ENCODE measurements around the gene ARPC1A. TPM values are rescaled to one million over a fixed set of nuclear protein-coding genes. Genes with fewer than 3 reads are reported as not detected.
A peak's percentile ranks its signal among the peaks of the same experiment; 100 is the strongest.

Gene ARPC1A
- total and polyA plus RNA-seq, 2 of the 8 experiments (the other 6 are each of a cell fraction or from before 2014, with no cell fraction given): 123 to 155 TPM

DNA sequence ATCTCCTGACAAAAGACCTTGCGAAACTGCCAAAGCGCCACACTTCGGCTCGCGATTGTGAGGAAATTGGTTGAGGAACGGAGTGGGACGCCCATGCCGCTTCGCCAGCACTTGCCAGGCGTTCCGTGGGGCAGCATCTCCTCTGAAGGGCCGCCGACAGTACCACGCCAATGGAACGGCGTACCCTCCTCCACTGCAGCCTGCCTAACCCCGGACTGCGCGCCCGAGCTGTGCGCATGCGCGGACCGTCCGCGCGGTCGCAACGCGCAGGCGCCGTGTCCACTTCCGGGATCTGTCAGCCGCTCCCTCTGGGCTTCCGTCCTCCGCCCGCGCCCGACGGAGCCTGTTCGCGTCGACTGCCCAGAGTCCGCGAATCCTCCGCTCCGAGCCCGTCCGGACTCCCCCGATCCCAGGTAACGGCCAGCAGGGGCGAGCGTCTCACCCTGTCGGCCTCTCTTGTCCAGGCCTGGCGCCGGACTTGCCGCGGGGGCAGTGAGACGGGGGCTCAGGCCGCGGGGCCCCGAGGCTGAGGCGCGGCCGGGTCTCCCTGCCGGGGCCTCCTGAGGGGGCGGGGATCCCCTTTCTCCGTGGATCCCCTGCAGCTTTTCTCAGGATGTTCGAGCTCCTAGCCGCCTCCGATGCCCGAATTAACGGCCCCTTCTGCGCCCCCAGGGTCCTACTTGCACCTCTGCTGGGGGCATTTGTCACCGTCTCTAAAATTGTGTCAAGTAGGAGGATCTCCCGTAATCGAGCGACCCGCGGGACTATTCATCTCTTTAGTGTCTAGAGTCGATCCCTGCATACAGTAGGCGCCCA lies at the start of gene ARPC1A (continued):
- TF ChIP-seq, protein P1, sequence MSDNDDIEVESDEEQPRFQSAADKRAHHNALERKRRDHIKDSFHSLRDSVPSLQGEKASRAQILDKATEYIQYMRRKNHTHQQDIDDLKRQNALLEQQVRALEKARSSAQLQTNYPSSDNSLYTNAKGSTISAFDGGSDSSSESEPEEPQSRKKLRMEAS (IDR thresholded peaks at IDR 0.05): no peak; the same call in 1 of the 2 replicates
- TF ChIP-seq USF2 (IDR thresholded peaks at IDR 0.05; ENCODE audit: low read length): no peak
- TF ChIP-seq NRF1 (IDR thresholded peaks at IDR 0.05; ENCODE audit: low read depth, low read length): peak; percentile 87
- no peak for TF ChIP-seq CBX5 (IDR thresholded peaks at IDR 0.05; ENCODE audit: low read depth, low read length)
- TF ChIP-seq SIN3A (conservative IDR thresholded peaks at IDR 0.05 in 1 of 2, IDR thresholded peaks at IDR 0.05 in 1 of 2; ENCODE audit: low read depth in 1 of 2, low read length in 2 of 2): 0 out of 4 replicates have a peak, but pooled peaks of 1 of the 2 experiments have one; percentile 17
- TF ChIP-seq BRCA1 (IDR thresholded peaks at IDR 0.05; ENCODE audit: low read depth, low read length): no peak
- TF ChIP-seq SIRT6 (IDR thresholded peaks at IDR 0.05; ENCODE audit: low read length): no peak
- no peak for TF ChIP-seq EGR1 (IDR thresholded peaks at IDR 0.05; ENCODE audit: borderline replicate concordance, low read depth, low read length)
- TF ChIP-seq RBBP5 (IDR thresholded peaks at IDR 0.05; ENCODE audit: borderline replicate concordance, low read depth, low read length): no peak; the same call in 1 of the 2 replicates
- TF ChIP-seq, protein P2, sequence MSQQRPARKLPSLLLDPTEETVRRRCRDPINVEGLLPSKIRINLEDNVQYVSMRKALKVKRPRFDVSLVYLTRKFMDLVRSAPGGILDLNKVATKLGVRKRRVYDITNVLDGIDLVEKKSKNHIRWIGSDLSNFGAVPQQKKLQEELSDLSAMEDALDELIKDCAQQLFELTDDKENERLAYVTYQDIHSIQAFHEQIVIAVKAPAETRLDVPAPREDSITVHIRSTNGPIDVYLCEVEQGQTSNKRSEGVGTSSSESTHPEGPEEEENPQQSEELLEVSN (IDR thresholded peaks at IDR 0.05): 0 out of 2 replicates have a peak, but pooled peaks have one; percentile 12
- no peak for TF ChIP-seq NANOG (IDR thresholded peaks at IDR 0.05; ENCODE audit: insufficient read depth, low read depth, low read length, poor library complexity, severe bottlenecking)
- no peak for TF ChIP-seq KDM1A (IDR thresholded peaks at IDR 0.05; ENCODE audit: borderline replicate concordance, low read length)
- no peak for TF ChIP-seq EP300 (IDR thresholded peaks at IDR 0.05; ENCODE audit: borderline replicate concordance in 1 of 2, low read depth in 2 of 2, low read length in 2 of 2)
- TF ChIP-seq ASH2L (IDR thresholded peaks at IDR 0.05; ENCODE audit: low read length): no peak
- no peak for TF ChIP-seq HDAC6 (IDR thresholded peaks at IDR 0.05; ENCODE audit: low read depth, low read length)
- no peak for TF ChIP-seq MAFK (IDR thresholded peaks at IDR 0.05; ENCODE audit: low read depth, low read length)
- TF ChIP-seq RNF2 (IDR thresholded peaks at IDR 0.05; ENCODE audit: borderline replicate concordance, low read depth, low read length, missing control alignments, poor library complexity, severe bottlenecking): no peak
- no peak for TF ChIP-seq RFX5 (IDR thresholded peaks at IDR 0.05; ENCODE audit: borderline replicate concordance, low read depth, low read length)
- no peak for TF ChIP-seq SRF (IDR thresholded peaks at IDR 0.05; ENCODE audit: low read depth, low read length)
- TF ChIP-seq KDM4A (IDR thresholded peaks at IDR 0.05; ENCODE audit: low read depth, low read length, severe bottlenecking): peak; percentile 77
- TF ChIP-seq PHF8 (conservative IDR thresholded peaks at IDR 0.05; ENCODE audit: low read depth, low read length): peak; percentile 77
